Measurements from ENCODE around the gene BRF1.

DNA sequence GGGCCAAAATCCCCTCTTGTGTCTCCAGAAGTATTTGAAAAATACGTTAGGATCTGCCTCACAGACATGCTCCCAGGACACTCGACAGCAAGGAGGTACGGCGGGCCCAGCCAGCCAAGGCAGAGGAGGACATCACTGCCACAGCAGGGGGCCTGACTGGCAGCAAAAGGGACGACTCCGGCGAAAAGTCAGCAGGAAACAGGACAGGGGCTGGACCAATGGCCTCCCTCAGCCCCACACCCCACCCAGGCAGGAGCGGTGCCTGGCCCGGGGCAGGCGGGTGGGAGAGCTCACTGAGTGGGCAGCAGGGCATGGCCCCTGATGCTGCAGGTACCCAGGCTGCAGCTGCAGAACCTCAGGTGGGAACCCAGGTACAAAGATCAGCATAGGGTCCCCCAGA lies 17.8 kb downstream of the BRF1 start:
- TF ChIP-seq, protein P1, sequence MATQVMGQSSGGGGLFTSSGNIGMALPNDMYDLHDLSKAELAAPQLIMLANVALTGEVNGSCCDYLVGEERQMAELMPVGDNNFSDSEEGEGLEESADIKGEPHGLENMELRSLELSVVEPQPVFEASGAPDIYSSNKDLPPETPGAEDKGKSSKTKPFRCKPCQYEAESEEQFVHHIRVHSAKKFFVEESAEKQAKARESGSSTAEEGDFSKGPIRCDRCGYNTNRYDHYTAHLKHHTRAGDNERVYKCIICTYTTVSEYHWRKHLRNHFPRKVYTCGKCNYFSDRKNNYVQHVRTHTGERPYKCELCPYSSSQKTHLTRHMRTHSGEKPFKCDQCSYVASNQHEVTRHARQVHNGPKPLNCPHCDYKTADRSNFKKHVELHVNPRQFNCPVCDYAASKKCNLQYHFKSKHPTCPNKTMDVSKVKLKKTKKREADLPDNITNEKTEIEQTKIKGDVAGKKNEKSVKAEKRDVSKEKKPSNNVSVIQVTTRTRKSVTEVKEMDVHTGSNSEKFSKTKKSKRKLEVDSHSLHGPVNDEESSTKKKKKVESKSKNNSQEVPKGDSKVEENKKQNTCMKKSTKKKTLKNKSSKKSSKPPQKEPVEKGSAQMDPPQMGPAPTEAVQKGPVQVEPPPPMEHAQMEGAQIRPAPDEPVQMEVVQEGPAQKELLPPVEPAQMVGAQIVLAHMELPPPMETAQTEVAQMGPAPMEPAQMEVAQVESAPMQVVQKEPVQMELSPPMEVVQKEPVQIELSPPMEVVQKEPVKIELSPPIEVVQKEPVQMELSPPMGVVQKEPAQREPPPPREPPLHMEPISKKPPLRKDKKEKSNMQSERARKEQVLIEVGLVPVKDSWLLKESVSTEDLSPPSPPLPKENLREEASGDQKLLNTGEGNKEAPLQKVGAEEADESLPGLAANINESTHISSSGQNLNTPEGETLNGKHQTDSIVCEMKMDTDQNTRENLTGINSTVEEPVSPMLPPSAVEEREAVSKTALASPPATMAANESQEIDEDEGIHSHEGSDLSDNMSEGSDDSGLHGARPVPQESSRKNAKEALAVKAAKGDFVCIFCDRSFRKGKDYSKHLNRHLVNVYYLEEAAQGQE (IDR thresholded peaks at IDR 0.05; ENCODE audit: low read depth), result no peak
- TF ChIP-seq NFIC (IDR thresholded peaks at IDR 0.05) (no peak), CEBPB (IDR thresholded peaks at IDR 0.05) (no peak), EP300 (IDR thresholded peaks at IDR 0.05; ENCODE audit: borderline replicate concordance) (no peak), YY1 (IDR thresholded peaks at IDR 0.05; ENCODE audit: low read depth) (no peak), TAF1 (IDR thresholded peaks at IDR 0.05; ENCODE audit: low read depth) (no peak), CREB1 (IDR thresholded peaks at IDR 0.05; ENCODE audit: low read depth) (no peak), RAD21 (IDR thresholded peaks at IDR 0.05; ENCODE audit: low read depth) (no peak), TCF12 (IDR thresholded peaks at IDR 0.05; ENCODE audit: low read depth) (no peak), FOXM1 (IDR thresholded peaks at IDR 0.05; ENCODE audit: borderline replicate concordance, low read depth) (no peak), EGR1 (IDR thresholded peaks at IDR 0.05) (no peak), TEAD4 (IDR thresholded peaks at IDR 0.05) (no peak)
- TF ChIP-seq, protein P2, sequence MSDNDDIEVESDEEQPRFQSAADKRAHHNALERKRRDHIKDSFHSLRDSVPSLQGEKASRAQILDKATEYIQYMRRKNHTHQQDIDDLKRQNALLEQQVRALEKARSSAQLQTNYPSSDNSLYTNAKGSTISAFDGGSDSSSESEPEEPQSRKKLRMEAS (IDR thresholded peaks at IDR 0.05), result no peak
- TF ChIP-seq, protein P3, sequence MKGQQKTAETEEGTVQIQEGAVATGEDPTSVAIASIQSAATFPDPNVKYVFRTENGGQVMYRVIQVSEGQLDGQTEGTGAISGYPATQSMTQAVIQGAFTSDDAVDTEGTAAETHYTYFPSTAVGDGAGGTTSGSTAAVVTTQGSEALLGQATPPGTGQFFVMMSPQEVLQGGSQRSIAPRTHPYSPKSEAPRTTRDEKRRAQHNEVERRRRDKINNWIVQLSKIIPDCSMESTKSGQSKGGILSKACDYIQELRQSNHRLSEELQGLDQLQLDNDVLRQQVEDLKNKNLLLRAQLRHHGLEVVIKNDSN (IDR thresholded peaks at IDR 0.05), result no peak

All from Ishikawa (cell line).